Prostate gland (tissue), 2 donors: ENCODE measurements around the gene MN1. TPM values are rescaled to one million over a fixed set of nuclear protein-coding genes. Genes with fewer than 3 reads are reported as not detected.

Source experiments
- DNase-seq: peaks from one replicate; pipeline ENCODE4 v3.0.0-alpha.2; 2019; ENCODE audit warnings: low spot score
- H3K27ac ChIP-seq, 2 donors: fragments of 200-600 bp; sonication (generic); 2 replicates each; pipeline ENCODE4 v1.5.1; 2017 to 2019
- H3K27me3 ChIP-seq: fragments of 200-600 bp; sonication (generic); replicated peaks from 2 replicates; pipeline ENCODE4 v1.5.1; 2019; ENCODE audit not compliant: insufficient read depth
- H3K36me3 ChIP-seq, 2 donors: fragments of 200-600 bp; sonication (generic); 1 replicate in 1 of 2; 2 replicates in 1 of 2; pipeline versions ENCODE4 v1.5.1 to v1.8.1; 2017 to 2019
- H3K4me1 ChIP-seq: fragments of 200-600 bp; sonication (generic); replicated peaks from 2 replicates; pipeline ENCODE4 v1.5.1; 2019
- H3K4me3 ChIP-seq, 2 donors: fragments of 200-600 bp; sonication (generic); 2 replicates each; pipeline ENCODE4 v1.5.1; 2017 to 2019
- H3K9me3 ChIP-seq: fragments of 200-600 bp; sonication (generic); 2 replicates; pipeline ENCODE4 v1.5.1; 2017
- CTCF ChIP-seq, 4 experiments: fragments of 200-600 bp in 2 of 4; fragments of 450-650 bp in 2 of 4; sonication (generic) in 2 of 4; IDR thresholded peaks; 1 replicate in 3 of 4; 2 replicates in 1 of 4; pipeline ENCODE4 v1.5.1; 2016 to 2019; ENCODE audit warnings: antibody characterized with exemption in 4 of 4, mild to moderate bottlenecking in 2 of 4, moderate library complexity in 2 of 4
- POLR2A ChIP-seq: fragments of 450-650 bp; IDR thresholded peaks from one replicate; pipeline ENCODE4 v1.6.1; 2016; ENCODE audit warnings: antibody characterized with exemption, mild to moderate bottlenecking
- POLR2AphosphoS5 ChIP-seq: sonication (generic); formaldehyde crosslinking; IDR thresholded peaks from one replicate; pipeline ENCODE4 v1.6.1; 2017; ENCODE audit warnings: antibody characterized with exemption
- WGBS: methylation state at CpG from one replicate; pipeline ENCODE4 v1.1.5; 2018; 5-methylcytosine and 5-hydroxymethylcytosine counted together
- intact Hi-C: fragments of 100-400 bp; cut with DNase I; formaldehyde crosslinking; loops from one replicate; pipeline ENCODE4 v1.14.2; 2022
- total RNA-seq, 2 donors: library from RNA; depleted of rRNA; stranded (reverse); fragments of >200 nt; gene quantifications; one replicate each; pipeline ENCODE4 v1.1.0, GENCODE V29; 2016

The MN1 gene
- total RNA-seq, 2 donors from 2014 or later: 5.5 to 5.8 TPM

DNA sequence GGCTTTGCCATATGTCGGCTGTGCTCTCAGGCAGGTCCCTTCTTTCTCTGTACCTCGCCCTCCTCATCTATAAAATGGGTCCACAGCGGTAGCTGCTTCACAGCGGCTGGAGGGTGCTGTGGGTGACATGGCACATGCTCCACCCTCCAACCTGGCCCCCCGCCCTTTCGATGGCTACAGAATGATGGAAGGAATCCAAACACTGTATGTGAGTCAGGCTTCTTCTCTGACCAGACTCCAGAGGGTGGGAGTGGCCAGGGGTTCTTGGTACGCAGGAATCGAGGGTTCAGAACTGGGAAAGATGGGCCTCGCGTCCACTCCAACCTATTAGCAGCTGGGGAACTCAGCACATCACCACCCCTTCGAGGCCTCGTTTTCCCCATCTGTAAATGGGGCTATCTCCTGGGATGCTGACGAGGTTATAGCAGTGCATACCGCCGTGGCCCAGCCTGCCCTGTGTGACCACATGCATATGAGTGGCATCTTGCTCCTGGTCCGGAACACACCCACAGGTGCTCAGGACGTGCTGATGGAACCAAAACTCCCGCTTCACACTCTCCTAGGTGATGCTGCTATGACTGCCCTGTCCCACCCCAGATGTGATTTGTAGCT lies 26.4 kb downstream of the MN1 start:
- Histone ChIP-seq H3K4me1 (no peaks in the 10 kb centered on the region), H3K4me3 (no peak overlapping the region), H3K36me3 (no peaks in the 10 kb centered on the region), H3K27ac (no peak overlapping the region), H3K27me3 (no peaks in the 10 kb centered on the region), H3K9me3 (no peaks in the 10 kb centered on the region)
- TF ChIP-seq CTCF (IDR thresholded peaks at IDR 0.05) (no peak), POLR2AphosphoS5 (no peak), POLR2A (no peak)
- DNase-seq: no peak
- 81% methylated on average over 18 of the region's 18 CpGs for WGBS
- intact Hi-C loops: no loop called here

GRCh38 chr22:27774200-27774599 lies 27.4 kb downstream of the MN1 start:
- intact Hi-C loops: no loop called here
- Histone ChIP-seq H3K27ac (no peak overlapping the region), H3K4me3 (no peak overlapping the region), H3K36me3 (no peaks in the 10 kb centered on the region), H3K4me1 (no peaks in the 10 kb centered on the region), H3K9me3 (no peaks in the 10 kb centered on the region), H3K27me3 (no peaks in the 10 kb centered on the region)
- TF ChIP-seq POLR2A: no peak
- TF ChIP-seq POLR2AphosphoS5: no peak
- TF ChIP-seq CTCF (IDR thresholded peaks at IDR 0.05): no peak
- DNase-seq: no peak
- WGBS: 70% methylated on average over 9 of the region's 9 CpGs

- H3K27me3 ChIP-seq: no peaks in the 10 kb centered on the region
- WGBS: 88% methylated on average over 18 of the region's 18 CpGs
- H3K4me1 ChIP-seq: no peaks in the 10 kb centered on the region
- DNase-seq: no peak
- no peaks in the 10 kb centered on the region for H3K9me3 ChIP-seq
- TF ChIP-seq POLR2A (no peak), POLR2AphosphoS5 (no peak), CTCF (IDR thresholded peaks at IDR 0.05) (no peak)
- intact Hi-C loops: loop anchor here (1.0 kb wide), 1 partner anchor 20 kb away; no protein-coding TSS in a partner anchor
- H3K36me3 ChIP-seq: no peaks in the 10 kb centered on the region
- H3K4me3 ChIP-seq: no peak overlapping the region
- H3K27ac ChIP-seq: no peak overlapping the region
These were observed 28.5 kb downstream of the MN1 start for GRCh38 chr22:27772984-27773498.

DNA sequence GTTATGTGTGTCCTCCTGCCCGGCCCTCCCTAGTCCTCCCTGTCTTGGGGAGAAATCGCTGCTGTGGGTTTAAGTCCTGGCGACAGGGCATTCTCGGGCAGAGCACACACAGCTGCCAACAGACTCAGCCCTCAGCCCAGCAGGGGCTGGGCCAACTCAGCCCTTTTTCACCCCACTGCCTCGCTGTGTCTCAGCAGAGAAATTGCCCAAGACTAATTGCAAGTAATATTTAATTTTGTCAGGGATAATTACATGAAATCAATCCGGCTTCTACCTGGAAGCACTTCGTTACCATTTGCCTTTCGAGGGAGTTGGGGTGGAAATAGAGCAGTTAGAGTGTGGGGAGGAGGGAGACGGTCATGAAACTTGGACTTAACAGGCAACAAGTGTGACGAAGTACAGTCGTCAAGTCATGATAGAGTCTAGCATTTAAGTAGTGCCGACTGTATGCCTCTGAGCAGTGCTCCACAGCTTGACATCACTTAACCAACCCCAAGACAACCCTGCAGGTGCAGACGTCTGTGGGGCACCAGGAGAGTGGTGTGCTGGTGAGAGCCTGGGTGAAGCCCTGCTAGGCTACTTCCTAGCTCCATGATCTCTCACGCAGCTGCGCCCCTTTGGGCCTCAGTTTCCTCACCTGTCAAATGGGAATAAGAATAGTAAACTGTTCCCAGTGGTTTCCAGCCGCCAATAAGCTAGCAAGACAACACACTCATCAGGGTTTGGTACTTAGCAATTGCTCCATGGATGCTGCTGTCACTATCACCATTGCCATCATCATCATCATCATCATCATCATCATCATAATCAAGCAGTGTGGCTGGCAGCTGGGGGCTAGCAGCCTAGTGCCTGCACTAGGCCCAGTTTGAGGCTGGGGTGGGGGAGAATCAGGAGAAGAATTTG lies 29.2 kb downstream of the MN1 start:
- no peak for TF ChIP-seq POLR2AphosphoS5
- TF ChIP-seq POLR2A: no peak
- TF ChIP-seq CTCF (IDR thresholded peaks at IDR 0.05): no peak
- intact Hi-C loops: no loop called here
- no peak for DNase-seq
- H3K4me3 ChIP-seq: no peak overlapping the region
- H3K9me3 ChIP-seq: no peaks in the 10 kb centered on the region
- H3K36me3 ChIP-seq: no peaks in the 10 kb centered on the region
- WGBS: 85% methylated on average over 16 of the region's 16 CpGs
- H3K27ac ChIP-seq: no peak overlapping the region
- H3K4me1 ChIP-seq: no peaks in the 10 kb centered on the region
- no peaks in the 10 kb centered on the region for H3K27me3 ChIP-seq
